ENCODE measurements around the gene ENDOD1. TPM values are rescaled to one million over a fixed set of nuclear protein-coding genes. Genes with fewer than 3 reads are reported as not detected.

Gene ENDOD1
- total RNA-seq, 2 donors from 2014 or later: 68.1 to 71.8 TPM

GRCh38 chr11:95059046-95059445, 30.6 kb upstream of the ENDOD1 start:
- no peak overlapping the region for H3K27ac ChIP-seq
- no peak for DNase-seq
- intact Hi-C loops (cut with DNase I): loop anchor here (10.0 kb wide), 1 partner anchor 706 kb away; no protein-coding TSS in a partner anchor
- H3K9me3 ChIP-seq: no peaks in the 10 kb centered on the region
- no peaks in the 10 kb centered on the region for H3K36me3 ChIP-seq
- no peaks in the 10 kb centered on the region for H3K4me1 ChIP-seq
- H3K27me3 ChIP-seq: no peaks in the 10 kb centered on the region
- H3K4me3 ChIP-seq: no peak overlapping the region
- no peak overlapping the region for H3K9ac ChIP-seq (ENCODE audit: low read depth in 2 of 2, low read length in 2 of 2)
- TF ChIP-seq, protein P1, sequence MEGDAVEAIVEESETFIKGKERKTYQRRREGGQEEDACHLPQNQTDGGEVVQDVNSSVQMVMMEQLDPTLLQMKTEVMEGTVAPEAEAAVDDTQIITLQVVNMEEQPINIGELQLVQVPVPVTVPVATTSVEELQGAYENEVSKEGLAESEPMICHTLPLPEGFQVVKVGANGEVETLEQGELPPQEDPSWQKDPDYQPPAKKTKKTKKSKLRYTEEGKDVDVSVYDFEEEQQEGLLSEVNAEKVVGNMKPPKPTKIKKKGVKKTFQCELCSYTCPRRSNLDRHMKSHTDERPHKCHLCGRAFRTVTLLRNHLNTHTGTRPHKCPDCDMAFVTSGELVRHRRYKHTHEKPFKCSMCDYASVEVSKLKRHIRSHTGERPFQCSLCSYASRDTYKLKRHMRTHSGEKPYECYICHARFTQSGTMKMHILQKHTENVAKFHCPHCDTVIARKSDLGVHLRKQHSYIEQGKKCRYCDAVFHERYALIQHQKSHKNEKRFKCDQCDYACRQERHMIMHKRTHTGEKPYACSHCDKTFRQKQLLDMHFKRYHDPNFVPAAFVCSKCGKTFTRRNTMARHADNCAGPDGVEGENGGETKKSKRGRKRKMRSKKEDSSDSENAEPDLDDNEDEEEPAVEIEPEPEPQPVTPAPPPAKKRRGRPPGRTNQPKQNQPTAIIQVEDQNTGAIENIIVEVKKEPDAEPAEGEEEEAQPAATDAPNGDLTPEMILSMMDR (IDR thresholded peaks at IDR 0.05): no peak

- H3K4me1 ChIP-seq: peaks cover 10% of the 10 kb centered on the region
- no peaks in the 10 kb centered on the region for H3K36me3 ChIP-seq
- TF ChIP-seq, protein P1 (IDR thresholded peaks at IDR 0.05): no peak
Measured at GRCh38 chr11:95065336-95065735, 24.3 kb upstream of the ENDOD1 start.

DNA sequence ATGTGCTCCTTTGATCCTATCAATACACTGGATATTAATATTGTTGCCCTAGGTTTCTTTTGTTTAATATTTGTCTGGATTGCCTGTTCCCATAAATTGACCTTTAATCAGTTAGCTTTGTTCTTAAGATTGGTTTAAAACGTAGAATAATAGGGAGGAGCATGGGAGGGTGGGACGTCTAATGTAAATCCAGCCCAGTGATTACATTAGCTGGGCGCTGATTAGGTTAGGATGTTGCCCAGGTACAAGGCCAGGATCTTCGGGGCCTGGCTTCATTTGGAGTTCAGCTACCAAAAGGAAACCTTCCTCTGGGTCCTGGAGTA, 23.0 kb upstream of the ENDOD1 start, which contains the start of gene SRSF8:
Gene SRSF8, plus strand, starts transcription at position 204 of the 323 bp plus-strand sequence. CDS start 308 bp downstream, outside the sequence.
- peak within 1 kb of the TSS; percentile 79 for H3K4me3 ChIP-seq
- H3K4me1 ChIP-seq: peaks cover 10% of the 10 kb centered on the region
- TF ChIP-seq, protein P1 (IDR thresholded peaks at IDR 0.05): no peak
- H3K9me3 ChIP-seq: no peaks in the 10 kb centered on the region
- intact Hi-C loops (cut with DNase I): loop anchor here (10.0 kb wide), 1 partner anchor 648 kb away; no protein-coding TSS in a partner anchor
- no peak for DNase-seq
- no peaks in the 10 kb centered on the region for H3K27me3 ChIP-seq
- H3K27ac ChIP-seq: peak within 1 kb of the TSS; percentile 98
- no peaks in the 10 kb centered on the region for H3K36me3 ChIP-seq
- H3K9ac ChIP-seq (ENCODE audit: low read depth in 2 of 2, low read length in 2 of 2): peak within 1 kb of the TSS; percentile 72 to 94

More at GRCh38 chr11:95065336-95065735, 24.3 kb upstream of the ENDOD1 start:
- Histone ChIP-seq H3K27me3 (no peaks in the 10 kb centered on the region), H3K4me3 (no peak overlapping the region), H3K27ac (no peak overlapping the region), H3K9ac (ENCODE audit: low read depth in 2 of 2, low read length in 2 of 2) (no peak overlapping the region), H3K9me3 (no peaks in the 10 kb centered on the region)
- DNase-seq: no peak
- intact Hi-C loops (cut with DNase I): loop anchor here (10.0 kb wide), 1 partner anchor 649 kb away; no protein-coding TSS in a partner anchor

- H3K27me3 ChIP-seq: no peaks in the 10 kb centered on the region
- peak overlapping the region; percentile 98 for H3K27ac ChIP-seq
- H3K36me3 ChIP-seq: no peaks in the 10 kb centered on the region
- peaks cover 10% of the 10 kb centered on the region for H3K4me1 ChIP-seq
- H3K4me3 ChIP-seq: peak overlapping the region; percentile 79
- DNase-seq: peak; percentile 77
- intact Hi-C loops (cut with DNase I): loop anchor here (10.0 kb wide), 1 partner anchor 648 kb away; no protein-coding TSS in a partner anchor
- H3K9me3 ChIP-seq: no peaks in the 10 kb centered on the region
- TF ChIP-seq, protein P1 (IDR thresholded peaks at IDR 0.05): peak; percentile 44
- H3K9ac ChIP-seq (ENCODE audit: low read depth in 2 of 2, low read length in 2 of 2): peak overlapping the region; percentile 72 to 94
Measured at GRCh38 chr11:95067039-95067840, 22.4 kb upstream of the ENDOD1 start.

GRCh38 chr11:95067841-95068219, 21.8 kb upstream of the ENDOD1 start:
- Histone ChIP-seq H3K36me3 (no peaks in the 10 kb centered on the region), H3K4me3 (peak overlapping the region; percentile 79), H3K27me3 (no peaks in the 10 kb centered on the region), H3K9me3 (no peaks in the 10 kb centered on the region), H3K4me1 (peaks cover 10% of the 10 kb centered on the region), H3K9ac (ENCODE audit: low read depth in 2 of 2, low read length in 2 of 2) (peak overlapping the region; percentile 72 to 94), H3K27ac (peak overlapping the region; percentile 98)
- intact Hi-C loops (cut with DNase I): loop anchor here (10.0 kb wide), 1 partner anchor 647 kb away; no protein-coding TSS in a partner anchor
- peak; percentile 65 for DNase-seq
- TF ChIP-seq, protein P1 (IDR thresholded peaks at IDR 0.05): no peak

Data from colonic mucosa (tissue), 4 donors.